HepG2 (cell line): ENCODE measurements around the gene ANKRD60. TPM values are rescaled to one million over a fixed set of nuclear protein-coding genes. Genes with fewer than 3 reads are reported as not detected.
A peak's percentile ranks its signal among the peaks of the same experiment; 100 is the strongest.

Experiments used
- ADNP ChIP-seq: sonication (generic); formaldehyde crosslinking; IDR thresholded peaks from 2 replicates; pipeline ENCODE4 v1.4.0; 2020; ENCODE audit warnings: missing genetic modification reagents
- HIVEP1 ChIP-seq: sonication (generic); formaldehyde crosslinking; IDR thresholded peaks from 2 replicates; pipeline ENCODE4 v1.4.0; 2020; ENCODE audit warnings: mild to moderate bottlenecking, missing genetic modification reagents
- KLF15 ChIP-seq: sonication (generic); formaldehyde crosslinking; IDR thresholded peaks from 2 replicates; pipeline ENCODE4 v1.8.1; 2023; ENCODE audit warnings: borderline replicate concordance, mild to moderate bottlenecking, inconsistent platforms, missing genetic modification reagents, mixed read lengths
- MBNL3 ChIP-seq: fragments of 250-450 bp; sonication (Bioruptor Pico); conservative IDR thresholded peaks from 2 replicates; pipeline ENCODE4 v1.8.0; 2022; ENCODE audit warnings: mild to moderate bottlenecking, inconsistent platforms
- PRPF4 ChIP-seq: fragments of 200-400 bp; formaldehyde crosslinking; IDR thresholded peaks from 2 replicates; pipeline ENCODE4 v1.6.1; 2016; ENCODE audit warnings: low read length, low read depth; ENCODE audit not compliant: poor library complexity, severe bottlenecking
- RBFOX2 ChIP-seq: fragments of 200-400 bp; formaldehyde crosslinking; IDR thresholded peaks from 2 replicates; pipeline ENCODE4 v1.6.1; 2017; ENCODE audit warnings: low read depth, mild to moderate bottlenecking, low read length
- ZNF30 ChIP-seq: sonication (generic); formaldehyde crosslinking; IDR thresholded peaks from 2 replicates; pipeline ENCODE4 v1.5.0; 2020; ENCODE audit warnings: mild to moderate bottlenecking, missing genetic modification reagents
- ZNF572 ChIP-seq: sonication (generic); formaldehyde crosslinking; IDR thresholded peaks from 2 replicates; pipeline ENCODE4 v1.5.1; 2020; ENCODE audit warnings: mild to moderate bottlenecking, missing genetic modification reagents
- polyA plus RNA-seq, 8 experiments: library from polyadenylated mRNA; depleted of rRNA in 3 of 8; stranded (reverse) in 7 of 8; unstranded in 1 of 8; fragments of >200 nt; fragmentation: Illumina TruSeq in 4 of 8; extraction: Trizol in 4 of 8; gene quantifications; 2 replicates each; pipeline versions ENCODE4 v1.2.1 to v1.2.3, GENCODE V29; 2011 to 2016; ENCODE audit warnings: low read depth in 4 of 8, missing spikeins in 1 of 8, mixed read lengths in 1 of 8; ENCODE audit not compliant: insufficient read depth in 1 of 8
- total RNA-seq, 5 experiments: library from RNA; depleted of rRNA; stranded (reverse); fragments of >200 nt; fragmentation: Illumina TruSeq; extraction: Trizol; gene quantifications; 2 replicates each; pipeline ENCODE4 v1.2.3, GENCODE V29; 2016; ENCODE audit warnings: low read depth in 1 of 5
- TF ChIP-seq, protein P1 (sequence below): sonication (generic); formaldehyde crosslinking; IDR thresholded peaks from 2 replicates; pipeline ENCODE4 v1.4.0; 2020; ENCODE audit warnings: missing genetic modification reagents, mild to moderate bottlenecking, borderline replicate concordance
- TF ChIP-seq, protein P2 (sequence below), 2 experiments: sonication (generic) in 1 of 2; formaldehyde crosslinking in 1 of 2; IDR thresholded peaks; 2 replicates each; pipeline versions ENCODE4 v1.5.1 to v1.6.1; 2011 to 2020; ENCODE audit warnings: borderline replicate concordance in 1 of 2, low read depth in 1 of 2, low read length in 1 of 2, mild to moderate bottlenecking in 1 of 2, missing genetic modification reagents in 1 of 2, moderate library complexity in 1 of 2
- TF ChIP-seq, protein P3 (sequence below): sonication (generic); formaldehyde crosslinking; IDR thresholded peaks from 2 replicates; pipeline ENCODE4 v1.5.1; 2020; ENCODE audit warnings: mild to moderate bottlenecking, missing genetic modification reagents
- TF ChIP-seq, protein P4 (sequence below): sonication (generic); formaldehyde crosslinking; IDR thresholded peaks from 2 replicates; pipeline ENCODE4 v1.5.0; 2020; ENCODE audit warnings: mild to moderate bottlenecking, missing genetic modification reagents, moderate library complexity
- TF ChIP-seq, protein P5 (sequence below): sonication (generic); formaldehyde crosslinking; IDR thresholded peaks from 2 replicates; pipeline ENCODE4 v1.5.0; 2020; ENCODE audit warnings: missing genetic modification reagents
- TF ChIP-seq, protein P6 (sequence below): sonication (generic); formaldehyde crosslinking; IDR thresholded peaks from 2 replicates; pipeline ENCODE4 v1.8.1; 2023; ENCODE audit warnings: mild to moderate bottlenecking, moderate library complexity, missing genetic modification reagents

Gene ANKRD60
- total and polyA plus RNA-seq, 2 of the 13 experiments (the other 11 are each of a cell fraction or from before 2014, with no cell fraction given) = not detected

DNA sequence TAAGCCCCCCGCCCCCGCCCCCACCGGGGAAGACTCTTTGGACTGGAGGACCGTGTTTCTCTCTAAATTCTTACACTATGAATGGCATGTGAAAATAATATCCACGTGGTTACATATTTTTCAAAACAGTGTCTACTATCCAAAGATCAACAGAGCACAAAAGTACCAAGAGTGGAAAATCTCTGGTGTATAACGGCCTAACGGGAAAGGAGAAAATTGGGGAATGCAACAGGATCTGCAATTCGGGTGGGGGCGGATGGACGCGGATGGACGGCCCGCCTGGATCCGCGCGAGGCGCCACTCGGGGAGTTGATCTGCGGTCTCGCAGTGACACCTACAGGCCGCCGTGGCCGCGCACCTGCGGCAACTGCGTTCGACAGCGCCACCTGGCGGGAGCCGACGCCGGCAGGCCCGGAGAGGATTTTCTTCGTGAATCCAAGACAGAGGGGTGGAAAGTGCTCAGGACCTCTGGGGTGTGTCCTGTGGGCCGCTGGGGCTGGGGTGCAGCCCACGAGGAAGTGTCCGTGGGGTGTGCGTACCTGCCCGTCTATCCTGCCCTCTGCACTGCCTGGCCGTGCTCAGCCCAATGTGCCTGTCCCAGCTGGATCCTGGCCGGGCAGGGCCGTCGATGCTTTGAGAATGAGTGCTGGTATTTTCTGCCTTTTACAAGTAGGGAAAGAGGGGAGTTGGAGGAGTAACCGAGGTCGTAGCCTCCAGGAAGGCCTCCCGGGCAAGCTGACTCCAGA lies 18.6 kb downstream of the ANKRD60 start (continued):
- TF ChIP-seq, protein P1, sequence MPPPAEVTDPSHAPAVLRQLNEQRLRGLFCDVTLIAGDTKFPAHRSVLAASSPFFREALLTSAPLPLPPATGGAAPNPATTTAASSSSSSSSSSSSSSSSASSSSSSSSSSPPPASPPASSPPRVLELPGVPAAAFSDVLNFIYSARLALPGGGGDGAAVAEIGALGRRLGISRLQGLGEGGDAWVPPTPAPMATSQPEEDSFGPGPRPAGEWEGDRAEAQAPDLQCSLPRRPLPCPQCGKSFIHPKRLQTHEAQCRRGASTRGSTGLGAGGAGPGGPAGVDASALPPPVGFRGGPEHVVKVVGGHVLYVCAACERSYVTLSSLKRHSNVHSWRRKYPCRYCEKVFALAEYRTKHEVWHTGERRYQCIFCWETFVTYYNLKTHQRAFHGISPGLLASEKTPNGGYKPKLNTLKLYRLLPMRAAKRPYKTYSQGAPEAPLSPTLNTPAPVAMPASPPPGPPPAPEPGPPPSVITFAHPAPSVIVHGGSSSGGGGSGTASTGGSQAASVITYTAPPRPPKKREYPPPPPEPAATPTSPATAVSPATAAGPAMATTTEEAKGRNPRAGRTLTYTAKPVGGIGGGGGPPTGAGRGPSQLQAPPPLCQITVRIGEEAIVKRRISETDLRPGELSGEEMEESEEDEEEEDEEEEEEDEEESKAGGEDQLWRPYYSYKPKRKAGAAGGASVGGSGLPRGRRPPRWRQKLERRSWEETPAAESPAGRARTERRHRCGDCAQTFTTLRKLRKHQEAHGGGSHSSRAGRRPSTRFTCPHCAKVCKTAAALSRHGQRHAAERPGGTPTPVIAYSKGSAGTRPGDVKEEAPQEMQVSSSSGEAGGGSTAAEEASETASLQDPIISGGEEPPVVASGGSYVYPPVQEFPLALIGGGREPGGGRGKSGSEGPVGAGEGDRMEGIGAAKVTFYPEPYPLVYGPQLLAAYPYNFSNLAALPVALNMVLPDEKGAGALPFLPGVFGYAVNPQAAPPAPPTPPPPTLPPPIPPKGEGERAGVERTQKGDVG (CRISPR knock-in tag) = no peak
- TF ChIP-seq ZNF30 (CRISPR knock-in tag) (no peak), PRPF4 (no peak), RBFOX2 (no peak), ADNP (CRISPR knock-in tag) (no peak), HIVEP1 (CRISPR knock-in tag) (no peak), MBNL3 (CRISPR knock-in tag) (no peak), ZNF572 (CRISPR knock-in tag) (no peak), KLF15 (peak; percentile 41; the same call in 1 of the 2 replicates)
- TF ChIP-seq, protein P2, sequence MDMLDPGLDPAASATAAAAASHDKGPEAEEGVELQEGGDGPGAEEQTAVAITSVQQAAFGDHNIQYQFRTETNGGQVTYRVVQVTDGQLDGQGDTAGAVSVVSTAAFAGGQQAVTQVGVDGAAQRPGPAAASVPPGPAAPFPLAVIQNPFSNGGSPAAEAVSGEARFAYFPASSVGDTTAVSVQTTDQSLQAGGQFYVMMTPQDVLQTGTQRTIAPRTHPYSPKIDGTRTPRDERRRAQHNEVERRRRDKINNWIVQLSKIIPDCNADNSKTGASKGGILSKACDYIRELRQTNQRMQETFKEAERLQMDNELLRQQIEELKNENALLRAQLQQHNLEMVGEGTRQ (IDR thresholded peaks at IDR 0.05; ENCODE audit: low read depth, low read length) = no peak
- TF ChIP-seq, protein P2 (CRISPR knock-in tag; IDR thresholded peaks at IDR 0.05; ENCODE audit: borderline replicate concordance) = no peak
- TF ChIP-seq, protein P3, sequence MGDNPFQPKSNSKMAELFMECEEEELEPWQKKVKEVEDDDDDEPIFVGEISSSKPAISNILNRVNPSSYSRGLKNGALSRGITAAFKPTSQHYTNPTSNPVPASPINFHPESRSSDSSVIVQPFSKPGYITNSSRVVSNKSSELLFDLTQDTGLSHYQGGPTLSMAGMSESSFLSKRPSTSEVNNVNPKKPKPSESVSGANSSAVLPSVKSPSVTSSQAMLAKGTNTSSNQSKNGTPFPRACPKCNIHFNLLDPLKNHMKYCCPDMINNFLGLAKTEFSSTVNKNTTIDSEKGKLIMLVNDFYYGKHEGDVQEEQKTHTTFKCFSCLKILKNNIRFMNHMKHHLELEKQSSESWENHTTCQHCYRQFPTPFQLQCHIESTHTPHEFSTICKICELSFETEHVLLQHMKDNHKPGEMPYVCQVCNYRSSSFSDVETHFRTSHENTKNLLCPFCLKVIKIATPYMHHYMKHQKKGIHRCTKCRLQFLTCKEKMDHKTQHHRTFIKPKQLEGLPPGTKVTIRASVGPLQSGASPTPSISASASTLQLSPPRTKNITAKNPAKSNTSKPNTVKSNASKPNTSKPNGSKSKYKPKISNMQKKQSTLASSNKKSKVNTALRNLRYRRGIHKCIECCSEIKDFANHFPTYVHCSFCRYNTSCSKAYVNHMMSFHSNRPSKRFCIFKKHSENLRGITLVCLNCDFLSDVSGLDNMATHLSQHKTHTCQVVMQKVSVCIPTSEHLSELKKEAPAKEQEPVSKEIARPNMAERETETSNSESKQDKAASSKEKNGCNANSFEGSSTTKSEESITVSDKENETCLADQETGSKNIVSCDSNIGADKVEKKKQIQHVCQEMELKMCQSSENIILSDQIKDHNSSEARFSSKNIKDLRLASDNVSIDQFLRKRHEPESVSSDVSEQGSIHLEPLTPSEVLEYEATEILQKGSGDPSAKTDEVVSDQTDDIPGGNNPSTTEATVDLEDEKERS (CRISPR knock-in tag) = peak; percentile 84
- TF ChIP-seq, protein P4, sequence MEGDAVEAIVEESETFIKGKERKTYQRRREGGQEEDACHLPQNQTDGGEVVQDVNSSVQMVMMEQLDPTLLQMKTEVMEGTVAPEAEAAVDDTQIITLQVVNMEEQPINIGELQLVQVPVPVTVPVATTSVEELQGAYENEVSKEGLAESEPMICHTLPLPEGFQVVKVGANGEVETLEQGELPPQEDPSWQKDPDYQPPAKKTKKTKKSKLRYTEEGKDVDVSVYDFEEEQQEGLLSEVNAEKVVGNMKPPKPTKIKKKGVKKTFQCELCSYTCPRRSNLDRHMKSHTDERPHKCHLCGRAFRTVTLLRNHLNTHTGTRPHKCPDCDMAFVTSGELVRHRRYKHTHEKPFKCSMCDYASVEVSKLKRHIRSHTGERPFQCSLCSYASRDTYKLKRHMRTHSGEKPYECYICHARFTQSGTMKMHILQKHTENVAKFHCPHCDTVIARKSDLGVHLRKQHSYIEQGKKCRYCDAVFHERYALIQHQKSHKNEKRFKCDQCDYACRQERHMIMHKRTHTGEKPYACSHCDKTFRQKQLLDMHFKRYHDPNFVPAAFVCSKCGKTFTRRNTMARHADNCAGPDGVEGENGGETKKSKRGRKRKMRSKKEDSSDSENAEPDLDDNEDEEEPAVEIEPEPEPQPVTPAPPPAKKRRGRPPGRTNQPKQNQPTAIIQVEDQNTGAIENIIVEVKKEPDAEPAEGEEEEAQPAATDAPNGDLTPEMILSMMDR (CRISPR knock-in tag) = peak; percentile 100
- TF ChIP-seq, protein P5, sequence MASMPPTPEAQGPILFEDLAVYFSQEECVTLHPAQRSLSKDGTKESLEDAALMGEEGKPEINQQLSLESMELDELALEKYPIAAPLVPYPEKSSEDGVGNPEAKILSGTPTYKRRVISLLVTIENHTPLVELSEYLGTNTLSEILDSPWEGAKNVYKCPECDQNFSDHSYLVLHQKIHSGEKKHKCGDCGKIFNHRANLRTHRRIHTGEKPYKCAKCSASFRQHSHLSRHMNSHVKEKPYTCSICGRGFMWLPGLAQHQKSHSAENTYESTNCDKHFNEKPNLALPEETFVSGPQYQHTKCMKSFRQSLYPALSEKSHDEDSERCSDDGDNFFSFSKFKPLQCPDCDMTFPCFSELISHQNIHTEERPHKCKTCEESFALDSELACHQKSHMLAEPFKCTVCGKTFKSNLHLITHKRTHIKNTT (CRISPR knock-in tag) = no peak
- TF ChIP-seq, protein P6, sequence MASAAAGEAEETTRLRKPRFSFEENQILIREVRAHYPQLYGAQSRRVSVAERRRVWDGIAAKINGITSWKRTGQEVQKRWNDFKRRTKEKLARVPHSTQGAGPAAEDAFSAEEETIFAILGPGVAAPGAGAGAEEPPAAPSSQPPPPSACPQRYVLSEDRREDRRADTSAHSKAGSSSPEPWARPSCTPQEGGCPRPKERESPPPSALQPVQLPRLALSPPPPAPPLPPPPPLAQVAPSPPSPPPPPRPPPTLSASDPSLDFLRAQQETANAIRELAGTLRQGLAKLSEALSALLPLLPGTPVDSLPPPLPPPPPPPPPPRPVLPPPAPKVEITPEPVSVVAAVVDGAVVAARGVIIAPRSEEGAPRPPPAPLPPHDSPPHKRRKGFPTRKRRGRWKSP = no peak
